Measurements from ENCODE around the gene C10orf53.

Gene C10orf53

DNA sequence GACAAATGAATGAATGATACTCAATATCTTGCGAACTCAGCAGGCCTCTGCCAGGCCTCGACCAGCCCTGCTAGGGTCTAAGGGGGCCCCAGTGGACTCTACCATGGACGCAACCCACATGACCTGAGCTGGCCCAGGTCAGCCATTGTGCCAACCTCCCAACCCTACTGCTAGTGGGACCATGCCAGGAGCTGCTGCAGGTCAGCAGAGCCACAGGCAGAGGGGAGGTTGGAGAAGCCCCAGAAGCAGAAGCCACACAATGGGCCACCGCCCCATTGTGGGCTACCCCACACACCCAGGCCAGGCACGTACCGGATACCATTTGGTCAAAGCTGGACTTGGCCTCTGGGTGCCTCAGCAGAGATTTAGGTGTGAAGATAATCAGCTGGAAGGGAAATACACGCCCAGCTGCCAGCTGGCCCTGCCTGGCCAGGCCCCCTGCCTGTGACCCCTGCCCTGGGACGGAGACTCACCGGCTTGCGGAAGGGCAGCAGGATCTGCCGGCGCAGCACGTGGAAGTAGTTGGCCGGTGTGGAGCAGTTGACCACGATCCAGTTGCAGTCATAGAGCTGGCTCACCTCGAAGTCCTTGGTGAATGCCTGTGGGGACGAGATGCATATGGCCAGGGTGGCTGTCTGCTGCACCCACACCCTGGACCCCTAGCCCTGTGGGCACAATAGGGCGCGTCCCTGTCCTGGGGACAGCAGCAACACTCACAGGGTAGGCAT is 58.2 kb downstream of the C10orf53 start:
- no peak for DNase-seq (ENCODE audit: low read depth in 2 of 2)

DNA sequence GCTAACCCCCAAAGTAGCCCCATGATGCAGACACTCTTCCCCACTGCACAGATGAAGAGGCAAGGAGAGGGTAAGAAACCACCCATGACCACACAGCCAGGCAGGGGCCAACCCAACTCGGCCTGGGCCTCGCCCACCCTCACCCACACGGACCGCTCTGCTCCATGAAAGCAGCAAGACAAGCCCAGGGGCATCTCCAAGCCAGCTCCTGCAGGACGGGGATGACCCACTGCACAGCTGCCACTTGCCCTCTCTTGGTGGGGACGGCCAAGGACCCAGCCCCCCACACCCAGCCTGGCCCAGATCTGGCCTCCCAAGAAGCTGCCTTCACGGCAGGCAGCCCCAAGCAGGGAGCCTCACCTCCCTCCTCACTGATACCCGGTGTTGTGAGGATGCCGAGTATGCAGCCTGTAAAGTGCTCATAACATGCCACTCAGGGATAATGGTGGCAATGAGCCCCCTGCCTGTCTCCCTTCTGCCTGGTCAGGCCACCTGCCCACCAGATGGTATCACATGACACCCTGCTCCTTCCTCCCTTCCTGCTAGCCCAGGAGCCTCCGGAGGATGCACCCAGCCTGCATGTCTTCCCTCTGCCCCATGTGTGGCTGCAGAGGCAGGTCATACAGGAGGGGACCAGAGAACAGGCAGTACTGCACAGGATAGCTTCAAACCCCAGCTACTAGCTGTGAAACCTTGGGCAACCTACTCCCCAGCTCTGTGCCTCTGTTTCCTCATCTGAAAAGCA is 59.3 kb downstream of the C10orf53 start:
- no peak for DNase-seq (ENCODE audit: low read depth in 2 of 2)

DNA sequence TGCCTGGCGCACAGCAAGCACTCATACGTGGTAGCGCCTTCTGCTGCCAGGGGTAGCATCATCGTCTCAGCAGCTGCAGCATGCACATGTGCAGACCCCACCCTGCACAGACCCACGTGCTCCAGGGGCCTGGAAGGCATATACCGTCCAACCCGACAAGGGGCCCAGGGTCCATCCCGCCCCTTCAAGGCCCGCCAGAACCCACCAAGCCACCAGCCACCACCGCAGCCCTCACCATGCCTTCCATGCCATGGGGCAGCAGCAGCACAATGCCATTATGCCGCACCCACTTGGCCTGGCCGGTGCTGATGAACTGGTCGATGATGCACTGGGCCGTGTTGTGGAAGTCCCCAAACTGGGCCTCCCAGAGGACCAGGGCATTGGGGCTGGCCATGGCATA is 60.0 kb downstream of the C10orf53 start:
- DNase-seq (ENCODE audit: low read depth in 2 of 2): no peak

DNA sequence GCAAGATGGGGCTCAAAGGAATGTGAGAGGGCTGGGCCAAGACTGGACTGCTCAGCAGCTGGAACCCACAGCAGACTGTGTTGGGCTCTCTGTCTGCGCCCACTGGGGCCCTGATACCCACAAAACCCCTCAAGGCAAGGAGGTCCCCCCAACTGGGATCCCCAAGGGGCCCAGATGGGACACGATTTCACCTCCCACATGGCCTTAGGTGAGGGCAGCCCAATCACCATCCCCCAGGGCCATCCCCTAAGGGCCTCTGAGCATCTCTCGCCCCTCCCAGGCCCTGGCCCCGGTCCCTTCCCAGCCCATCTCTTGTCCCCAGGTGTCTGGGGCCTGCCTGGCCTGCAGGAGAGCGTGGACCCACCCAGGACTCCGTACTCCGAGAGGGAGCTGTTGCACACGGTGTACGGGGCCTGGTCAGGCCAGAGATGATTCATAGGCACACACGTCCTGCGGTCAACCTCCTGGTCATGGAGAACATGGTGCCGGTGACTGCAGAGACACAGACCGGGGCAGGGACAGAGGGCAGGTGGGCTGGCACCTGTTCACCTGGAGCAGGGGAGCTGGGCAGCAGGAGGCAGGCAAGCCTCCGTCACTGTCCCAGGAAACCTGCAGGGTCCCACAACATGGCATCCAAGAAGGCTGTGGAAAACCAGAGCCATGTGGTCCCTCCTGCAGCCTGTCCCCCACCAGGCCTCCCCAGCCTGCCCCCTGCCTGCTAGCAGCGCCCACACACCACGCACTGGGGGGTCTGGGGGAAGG is 61.1 kb downstream of the C10orf53 start:
- no peak for DNase-seq (ENCODE audit: low read depth in 2 of 2)

DNA sequence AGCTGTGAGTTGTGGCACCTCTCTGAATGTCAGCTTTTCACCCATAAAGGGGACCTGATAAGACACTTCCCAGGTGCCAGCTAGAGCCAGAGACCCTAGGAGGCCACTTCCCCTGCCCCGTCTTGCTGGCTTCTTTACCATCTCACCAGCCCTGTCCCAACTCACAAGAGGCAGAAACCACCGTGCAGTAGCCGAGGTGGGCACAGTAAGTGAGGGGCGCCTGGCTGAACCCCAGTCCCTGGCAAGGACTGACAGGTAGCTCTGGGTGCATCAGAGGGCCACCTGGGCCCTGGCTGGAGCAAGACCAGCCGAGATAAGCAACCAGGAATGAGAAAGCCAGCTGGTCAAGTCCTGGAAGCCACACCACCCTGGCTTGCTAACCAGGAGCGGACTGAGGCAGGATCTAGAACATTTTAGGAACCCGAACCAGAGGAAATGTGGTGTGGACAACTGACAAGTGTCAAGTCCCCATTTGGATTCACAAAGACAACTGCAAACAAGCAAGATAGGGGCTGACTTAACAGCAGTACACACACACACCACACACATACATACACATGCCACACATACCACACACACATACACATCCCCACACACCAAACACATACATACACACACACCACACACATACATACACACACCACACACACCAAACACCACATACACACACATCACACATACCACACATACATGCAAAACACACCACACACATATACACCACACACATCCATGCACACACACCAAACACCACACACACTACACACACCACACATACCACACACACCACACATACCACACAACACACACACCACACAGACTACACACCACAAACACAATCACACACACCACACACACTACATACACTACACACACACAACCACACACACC is 61.9 kb downstream of the C10orf53 start:
- no peak for DNase-seq (ENCODE audit: low read depth in 2 of 2)

DNA sequence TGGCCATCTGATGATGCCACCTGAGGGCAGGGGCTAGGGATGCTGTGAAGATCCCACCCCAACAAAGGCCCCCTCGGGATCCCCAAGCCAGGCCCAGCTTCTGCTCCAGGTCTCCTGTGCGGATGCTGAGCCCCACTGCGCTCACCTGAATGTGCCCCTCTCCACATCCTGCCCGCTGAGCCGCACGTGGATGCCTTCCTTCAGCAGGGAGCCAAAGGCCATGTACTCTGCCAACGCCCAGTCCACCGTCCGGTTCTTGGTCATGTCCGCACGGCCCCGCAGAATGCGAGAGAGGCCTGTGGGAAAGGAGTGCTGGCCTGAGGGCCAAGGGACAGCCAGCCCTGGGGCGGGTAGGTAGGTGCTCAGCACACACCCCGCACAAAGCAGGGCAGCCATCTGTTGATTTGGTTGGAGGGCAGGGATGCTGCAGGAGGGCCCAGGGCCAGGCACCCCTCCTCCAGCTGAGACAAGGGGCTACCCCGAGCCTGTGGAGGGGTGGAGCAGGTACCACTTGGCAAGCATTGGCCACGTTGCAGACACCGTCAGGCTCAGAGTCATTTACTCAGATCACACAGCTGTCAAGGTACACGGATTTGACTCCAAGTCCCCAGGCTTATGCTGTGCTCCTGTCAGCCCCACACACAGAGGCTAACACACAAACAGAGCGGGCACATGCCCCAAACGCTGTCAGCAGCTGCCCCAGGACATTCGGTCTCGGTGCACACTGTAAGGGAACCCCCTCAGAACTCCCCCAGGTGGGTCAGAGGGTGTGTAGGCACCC is 63.4 kb downstream of the C10orf53 start:
- DNase-seq (ENCODE audit: low read depth in 2 of 2): no peak

DNA sequence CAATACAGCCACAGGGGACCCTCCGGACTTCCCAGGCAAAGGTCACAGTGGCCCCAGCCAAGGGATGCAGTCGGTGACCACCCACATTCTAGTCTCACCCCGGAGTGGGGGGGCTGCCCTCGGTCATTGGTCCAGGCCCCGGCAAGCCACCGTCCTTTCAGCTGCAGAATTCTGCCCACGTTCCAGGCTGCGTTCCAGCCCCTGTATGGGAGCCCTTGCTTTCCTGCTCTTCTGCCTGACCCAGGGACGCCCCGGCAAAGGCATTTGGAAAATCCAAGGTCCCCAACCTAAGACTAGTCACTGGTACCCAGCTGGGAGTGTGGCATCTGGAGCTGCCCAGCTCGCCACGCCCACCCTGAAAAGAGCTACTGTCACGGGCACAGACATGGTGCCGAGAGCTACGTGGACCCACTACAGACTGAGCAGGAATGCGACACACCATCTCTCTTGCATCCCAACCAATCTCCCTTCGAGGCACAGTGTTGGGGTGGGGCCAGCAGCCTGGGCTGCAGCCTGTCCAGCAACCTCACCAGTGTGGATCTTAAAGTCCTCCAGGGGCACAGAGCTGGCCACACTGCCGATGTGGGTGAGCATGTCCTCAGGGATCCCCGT is 64.1 kb downstream of the C10orf53 start:
- DNase-seq (ENCODE audit: low read depth in 2 of 2): no peak

DNA sequence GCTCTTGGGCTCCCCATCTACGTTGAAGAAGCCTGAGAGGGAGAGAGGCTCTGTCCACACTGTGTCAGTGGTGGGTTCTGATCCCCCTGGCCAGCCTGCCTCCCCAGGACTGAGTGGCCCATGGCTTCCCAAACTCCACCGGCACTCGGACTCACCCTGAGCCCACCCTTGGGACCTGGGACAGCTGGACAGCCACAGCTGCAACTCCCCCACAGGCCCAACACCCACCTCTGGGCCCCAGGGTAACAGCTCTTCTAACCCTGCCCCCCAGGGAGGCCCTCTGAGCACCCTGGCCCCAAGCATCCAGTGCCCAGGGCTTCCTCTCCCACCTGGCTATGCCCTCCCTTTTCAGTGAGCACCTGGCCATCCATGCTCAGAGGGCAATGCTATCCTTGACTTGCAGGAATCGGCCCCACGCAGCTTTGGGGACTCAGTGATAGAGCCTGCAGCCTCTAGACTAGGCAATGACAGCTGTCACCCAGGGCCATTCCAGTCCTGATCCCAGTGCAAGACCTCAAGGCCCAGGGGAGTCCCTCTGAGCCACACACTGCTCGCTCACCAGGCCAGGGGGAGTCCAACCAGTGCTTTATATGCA is 64.7 kb downstream of the C10orf53 start:
- DNase-seq (ENCODE audit: low read depth in 2 of 2): no peak

DNA sequence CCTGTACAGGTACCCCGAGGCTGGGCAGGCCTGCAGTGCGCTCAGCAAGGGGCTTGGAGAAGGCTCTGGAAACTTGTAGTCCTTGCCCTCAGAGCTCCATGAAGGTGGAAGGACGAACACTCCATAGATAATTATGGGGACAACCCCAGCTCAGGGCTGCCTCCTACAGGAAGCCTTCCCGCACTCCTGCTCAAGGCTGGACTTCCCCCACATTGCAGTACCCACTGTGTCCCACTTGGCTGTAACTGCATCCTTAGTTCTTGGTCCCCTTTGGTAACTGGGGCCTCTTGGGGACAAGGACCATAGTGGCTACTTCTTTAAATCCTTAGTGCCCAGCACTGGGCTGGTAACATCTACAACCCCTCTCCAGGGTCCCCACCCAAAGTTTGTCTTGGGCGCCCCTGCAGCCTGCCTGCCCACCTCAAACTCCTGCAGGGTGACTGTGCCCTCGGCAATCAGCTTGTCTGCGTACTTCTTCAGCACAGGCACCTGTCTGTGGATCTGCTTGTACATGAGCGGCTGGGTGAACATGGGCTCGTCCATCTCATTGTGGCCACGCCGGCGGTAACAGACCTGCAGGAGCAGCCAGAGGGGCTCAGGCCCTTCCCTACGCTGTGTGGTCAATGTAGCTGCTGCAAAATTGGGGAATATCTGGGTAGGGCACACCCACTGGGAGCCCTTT is 65.6 kb downstream of the C10orf53 start:
- DNase-seq (ENCODE audit: low read depth in 2 of 2): no peak

DNA sequence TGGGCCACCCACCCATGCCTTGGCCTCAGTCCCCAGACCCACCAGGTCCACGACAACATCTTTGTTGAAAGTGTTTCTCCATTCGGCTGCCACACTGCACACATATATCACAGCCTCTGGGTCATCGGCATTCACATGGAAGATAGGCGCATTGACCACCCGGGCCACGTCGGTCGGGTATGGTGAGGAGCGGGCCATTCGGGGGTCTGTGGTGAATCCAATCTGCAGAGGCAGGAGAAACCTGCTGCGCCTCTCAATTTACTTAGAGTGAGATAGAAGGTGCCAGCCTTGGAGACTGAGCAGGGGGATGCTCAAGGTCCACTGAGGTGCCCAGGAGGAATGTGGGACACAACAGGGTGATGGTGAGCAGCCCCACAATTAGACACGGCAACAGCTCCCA is 66.3 kb downstream of the C10orf53 start:
- no peak for DNase-seq (ENCODE audit: low read depth in 2 of 2)

DNA sequence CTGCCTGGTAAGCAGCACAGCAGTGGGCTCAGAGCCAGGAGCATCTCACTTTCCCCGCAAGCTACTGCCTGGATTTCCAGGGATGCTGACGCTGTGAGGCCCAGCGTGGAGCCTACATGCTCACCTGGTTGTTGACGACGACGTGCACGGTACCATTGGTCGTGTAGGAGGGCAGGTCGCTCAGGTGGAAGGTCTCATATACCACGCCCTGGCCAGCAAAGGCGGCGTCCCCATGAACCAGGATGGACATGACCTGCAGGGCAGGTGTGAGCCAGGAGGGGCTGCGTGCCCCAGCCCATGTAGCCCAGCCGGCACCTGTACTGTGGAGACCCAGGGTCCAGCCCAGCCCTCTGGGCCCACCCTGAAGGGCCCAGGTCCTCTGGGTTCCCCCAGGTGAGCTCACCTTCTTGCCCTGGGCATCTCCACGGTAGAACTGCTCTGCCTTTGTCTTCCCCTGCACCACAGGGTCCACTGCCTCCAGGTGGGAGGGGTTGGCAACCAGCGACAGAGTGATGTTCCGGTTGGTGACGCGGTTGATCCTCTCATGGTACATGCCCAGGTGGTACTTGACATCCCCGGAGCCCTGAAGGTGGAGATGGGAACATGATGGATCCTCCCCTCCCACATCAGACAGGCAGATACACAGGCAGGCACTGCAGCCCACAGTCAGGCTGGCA is 67.3 kb downstream of the C10orf53 start:
- DNase-seq (ENCODE audit: low read depth in 2 of 2): no peak

All from stimulated activated CD4-positive, alpha-beta T cell treated with anti-CD3 and anti-CD28 coated beads, Interleukin-15, amount 100 ng/mL, for 48 hours (primary cell).